Hepatocyte (in vitro differentiated cells): Measurements from ENCODE around the gene CDC34. TPM values are rescaled to one million over a fixed set of nuclear protein-coding genes. Genes with fewer than 3 reads are reported as not detected.

Experiments
- DNase-seq: peaks from one replicate; pipeline ENCODE4 v3.0.0-alpha.2; 2016; ENCODE audit warnings: low spot score
- H2AFZ ChIP-seq: fragments of 200-600 bp; sonication (generic); 2 replicates; pipeline ENCODE4 v1.6.0; 2016; ENCODE audit warnings: antibody characterized with exemption, mild to moderate bottlenecking
- H3K27ac ChIP-seq: fragments of 200-600 bp; sonication (generic); 2 replicates; pipeline ENCODE4 v1.5.1; 2016; ENCODE audit warnings: mild to moderate bottlenecking
- H3K27me3 ChIP-seq: fragments of 200-600 bp; sonication (generic); 2 replicates; pipeline ENCODE4 v1.6.1; 2016
- H3K36me3 ChIP-seq: fragments of 200-600 bp; sonication (generic); replicated peaks from 2 replicates; pipeline ENCODE4 v1.5.1; 2016; ENCODE audit warnings: low read depth; ENCODE audit not compliant: insufficient read depth
- H3K4me1 ChIP-seq: fragments of 200-600 bp; sonication (generic); 2 replicates; pipeline ENCODE4 v1.5.1; 2016; ENCODE audit warnings: mild to moderate bottlenecking, moderate library complexity; ENCODE audit not compliant: insufficient read depth
- H3K4me2 ChIP-seq: fragments of 200-600 bp; sonication (generic); 2 replicates; pipeline ENCODE4 v1.6.0; 2016
- H3K4me3 ChIP-seq: fragments of 200-600 bp; sonication (generic); 2 replicates; pipeline ENCODE4 v1.5.1; 2016; ENCODE audit warnings: mild to moderate bottlenecking
- H3K79me2 ChIP-seq: fragments of 200-600 bp; sonication (generic); 2 replicates; pipeline ENCODE4 v1.6.0; 2017; ENCODE audit warnings: mild to moderate bottlenecking
- H3K9me2 ChIP-seq: fragments of 200-600 bp; sonication (generic); replicated peaks from 2 replicates; pipeline ENCODE4 v1.6.0; 2017; ENCODE audit warnings: mild to moderate bottlenecking; ENCODE audit not compliant: insufficient read depth
- H3K9me3 ChIP-seq: fragments of 200-600 bp; sonication (generic); 2 replicates; pipeline ENCODE4 v1.5.1; 2016; ENCODE audit warnings: low read depth, mild to moderate bottlenecking
- H4K20me1 ChIP-seq: fragments of 200-600 bp; sonication (generic); 2 replicates; pipeline ENCODE4 v1.6.0; 2016; ENCODE audit warnings: mild to moderate bottlenecking; ENCODE audit not compliant: insufficient read depth, poor library complexity, severe bottlenecking
- EZH2 ChIP-seq: fragments of 200-600 bp; sonication (generic); IDR thresholded peaks from 2 replicates; pipeline ENCODE4 v1.6.1; 2016; ENCODE audit warnings: antibody characterized with exemption, mild to moderate bottlenecking, borderline replicate concordance
- EZH2phosphoT487 ChIP-seq: fragments of 200-600 bp; sonication (generic); IDR thresholded peaks from one replicate; pipeline ENCODE4 v1.6.1; 2018; ENCODE audit warnings: antibody characterized with exemption, mild to moderate bottlenecking, low read depth, moderate library complexity; ENCODE audit not compliant: unreplicated experiment, severe bottlenecking
- WGBS: methylation state at CpG from one replicate; pipeline ENCODE4 v1.1.6; 2016; ENCODE audit warnings: low lambda C conversion rate; ENCODE audit errors: missing lambda C conversion rate; 5-methylcytosine and 5-hydroxymethylcytosine counted together
- polyA plus RNA-seq: library from polyadenylated mRNA; unstranded; fragments of >200 nt; fragmentation: Nextera tagmentation; extraction: Ambion mirVana; gene quantifications from 2 replicates; pipeline ENCODE4 v1.2.1, GENCODE V29; 2016
- total RNA-seq: library from RNA; depleted of rRNA; stranded (reverse); fragments of >200 nt; gene quantifications from 2 replicates; pipeline ENCODE4 v1.2.3, GENCODE V29; 2014
- TF ChIP-seq, protein P1 (sequence below): fragments of 200-600 bp; sonication (generic); IDR thresholded peaks from 2 replicates; pipeline ENCODE4 v1.5.1; 2016; ENCODE audit warnings: antibody characterized with exemption, mild to moderate bottlenecking; ENCODE audit not compliant: poor library complexity

The CDC34 gene
- total and polyA plus RNA-seq, 2 experiments from 2014 or later, result 105 to 196 TPM

DNA sequence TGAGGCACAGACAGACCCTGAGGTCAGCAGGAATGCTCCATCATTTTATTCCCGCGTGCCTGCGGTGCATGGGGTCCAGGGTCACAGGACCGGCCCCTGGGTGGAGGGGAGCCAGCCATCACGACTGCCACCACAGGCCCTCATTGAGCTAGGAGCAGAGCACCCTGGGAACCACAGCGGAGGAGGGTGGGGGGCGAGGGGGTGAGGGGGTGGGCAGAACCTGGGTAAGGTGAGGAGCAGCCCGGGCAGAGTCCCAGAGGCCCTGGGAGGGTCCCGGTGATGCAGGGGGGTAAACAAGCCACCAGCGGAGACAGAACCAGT lies 36.5 kb upstream of the CDC34 start:
- 73% methylated on average over 8 of the region's 10 CpGs for WGBS
- no peaks in the 10 kb centered on the region for H3K9me2 ChIP-seq
- no peak for DNase-seq
- H3K27me3 ChIP-seq, result peaks cover 22% of the 10 kb centered on the region
- no peak overlapping the region for H3K4me3 ChIP-seq
- no peaks in the 10 kb centered on the region for H3K79me2 ChIP-seq
- H3K9me3 ChIP-seq, result no peaks in the 10 kb centered on the region
- no peaks in the 10 kb centered on the region for H4K20me1 ChIP-seq
- no peak overlapping the region for H3K27ac ChIP-seq
- no peaks in the 10 kb centered on the region for H3K36me3 ChIP-seq
- H2AFZ ChIP-seq, result no peak overlapping the region
- no peak for TF ChIP-seq EZH2
- TF ChIP-seq EZH2phosphoT487, result no peak
- TF ChIP-seq, protein P1, sequence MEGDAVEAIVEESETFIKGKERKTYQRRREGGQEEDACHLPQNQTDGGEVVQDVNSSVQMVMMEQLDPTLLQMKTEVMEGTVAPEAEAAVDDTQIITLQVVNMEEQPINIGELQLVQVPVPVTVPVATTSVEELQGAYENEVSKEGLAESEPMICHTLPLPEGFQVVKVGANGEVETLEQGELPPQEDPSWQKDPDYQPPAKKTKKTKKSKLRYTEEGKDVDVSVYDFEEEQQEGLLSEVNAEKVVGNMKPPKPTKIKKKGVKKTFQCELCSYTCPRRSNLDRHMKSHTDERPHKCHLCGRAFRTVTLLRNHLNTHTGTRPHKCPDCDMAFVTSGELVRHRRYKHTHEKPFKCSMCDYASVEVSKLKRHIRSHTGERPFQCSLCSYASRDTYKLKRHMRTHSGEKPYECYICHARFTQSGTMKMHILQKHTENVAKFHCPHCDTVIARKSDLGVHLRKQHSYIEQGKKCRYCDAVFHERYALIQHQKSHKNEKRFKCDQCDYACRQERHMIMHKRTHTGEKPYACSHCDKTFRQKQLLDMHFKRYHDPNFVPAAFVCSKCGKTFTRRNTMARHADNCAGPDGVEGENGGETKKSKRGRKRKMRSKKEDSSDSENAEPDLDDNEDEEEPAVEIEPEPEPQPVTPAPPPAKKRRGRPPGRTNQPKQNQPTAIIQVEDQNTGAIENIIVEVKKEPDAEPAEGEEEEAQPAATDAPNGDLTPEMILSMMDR, result no peak
- peaks cover under 1% of the 10 kb centered on the region for H3K4me1 ChIP-seq
- H3K4me2 ChIP-seq, result no peak overlapping the region

- Histone ChIP-seq H2AFZ (no peak overlapping the region), H3K27me3 (peaks cover 22% of the 10 kb centered on the region), H3K36me3 (no peaks in the 10 kb centered on the region), H3K4me3 (no peak overlapping the region), H3K9me3 (no peaks in the 10 kb centered on the region), H3K79me2 (no peaks in the 10 kb centered on the region), H3K4me1 (no peaks in the 10 kb centered on the region), H4K20me1 (no peaks in the 10 kb centered on the region), H3K4me2 (no peak overlapping the region), H3K27ac (no peak overlapping the region), H3K9me2 (no peaks in the 10 kb centered on the region)
- 36% methylated on average over 28 of the region's 32 CpGs for WGBS
- DNase-seq, result peak; percentile 43
- TF ChIP-seq, protein P1, result peak; percentile 65
- no peak for TF ChIP-seq EZH2phosphoT487
Observed at GRCh38 chr19:495402-496111, 36.0 kb upstream of the CDC34 start.

DNA sequence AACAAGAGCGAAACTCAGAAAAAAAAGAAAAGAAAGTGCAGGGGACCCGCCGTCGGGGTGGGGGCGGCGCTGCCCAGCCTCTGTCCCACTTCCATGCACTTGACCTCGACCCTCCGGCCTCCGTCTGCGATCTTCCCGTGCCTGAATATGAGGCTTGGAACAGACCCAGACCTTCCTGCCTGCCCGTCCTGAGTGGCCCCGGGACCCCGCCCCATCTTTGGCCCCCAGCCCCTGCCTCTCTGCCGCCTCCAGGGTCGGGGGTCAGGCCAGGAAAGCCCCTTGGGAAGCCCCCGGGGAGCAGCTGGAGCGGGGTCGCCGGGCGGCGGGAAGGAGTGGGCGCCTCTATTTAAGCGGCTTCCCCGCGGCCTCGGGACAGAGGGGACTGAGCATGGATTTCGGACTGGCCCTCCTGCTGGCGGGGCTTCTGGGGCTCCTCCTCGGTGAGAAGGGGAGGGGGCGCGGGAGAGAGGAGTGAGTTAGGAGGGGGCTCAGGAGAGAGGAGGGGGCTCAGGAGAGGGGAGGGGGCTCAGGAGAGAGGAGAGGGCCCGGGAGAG lies 35.4 kb upstream of the CDC34 start, which contains the start of gene MADCAM1:
MADCAM1 (plus strand) TSS at position 375 of the 554 bp plus-strand sequence; CDS start at position 389, 14 bp downstream.
- H3K4me3 ChIP-seq, result no peak within 1 kb of the TSS
- TF ChIP-seq EZH2phosphoT487, result no peak
- TF ChIP-seq, protein P1, result no peak
- no peak for TF ChIP-seq EZH2
- no peak within 1 kb of the TSS for H2AFZ ChIP-seq
- no peaks in the 10 kb centered on the region for H3K79me2 ChIP-seq
- H3K9me3 ChIP-seq, result no peaks in the 10 kb centered on the region
- no peaks in the 10 kb centered on the region for H4K20me1 ChIP-seq
- no peaks in the 10 kb centered on the region for H3K9me2 ChIP-seq
- peaks cover 22% of the 10 kb centered on the region for H3K27me3 ChIP-seq
- peak; percentile 4 for DNase-seq
- H3K27ac ChIP-seq, result no peak within 1 kb of the TSS
- 33% methylated on average over 22 of the region's 33 CpGs for WGBS
- peak within 1 kb of the TSS; percentile 81 for H3K4me2 ChIP-seq
- no peaks in the 10 kb centered on the region for H3K36me3 ChIP-seq
- no peaks in the 10 kb centered on the region for H3K4me1 ChIP-seq
